ENCODE data around the gene SLC5A4.
"Not testable (repeated sequence)": the region's sequence is repeated elsewhere in the genome, so short reads cannot be mapped to it uniquely, and the experiment has no call there.

SLC5A4 gene

GRCh38 chr22:32197553-32198226, 57.5 kb downstream of the SLC5A4 start:
- DNase-seq, result not testable (repeated sequence)

DNA sequence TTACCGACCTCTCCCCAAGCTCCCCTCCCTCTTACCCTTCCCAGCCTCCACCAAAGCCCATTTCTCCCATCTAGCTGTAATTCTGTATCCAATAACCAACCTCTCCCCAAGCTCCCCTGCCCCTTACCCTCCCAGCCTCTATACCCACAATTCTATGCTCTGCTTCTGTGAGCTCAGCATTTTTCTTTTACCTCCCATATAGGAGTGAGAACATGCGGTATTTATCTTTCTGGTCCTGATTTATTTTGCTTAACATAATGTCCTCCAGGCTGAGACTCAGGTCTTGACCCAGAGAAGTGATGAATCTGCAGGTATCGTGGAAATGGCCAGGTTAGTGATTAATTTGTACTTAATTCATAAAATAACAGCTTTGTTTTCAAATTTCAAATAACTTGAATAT, 59.2 kb downstream of the SLC5A4 start:
- not testable (repeated sequence) for DNase-seq

DNA sequence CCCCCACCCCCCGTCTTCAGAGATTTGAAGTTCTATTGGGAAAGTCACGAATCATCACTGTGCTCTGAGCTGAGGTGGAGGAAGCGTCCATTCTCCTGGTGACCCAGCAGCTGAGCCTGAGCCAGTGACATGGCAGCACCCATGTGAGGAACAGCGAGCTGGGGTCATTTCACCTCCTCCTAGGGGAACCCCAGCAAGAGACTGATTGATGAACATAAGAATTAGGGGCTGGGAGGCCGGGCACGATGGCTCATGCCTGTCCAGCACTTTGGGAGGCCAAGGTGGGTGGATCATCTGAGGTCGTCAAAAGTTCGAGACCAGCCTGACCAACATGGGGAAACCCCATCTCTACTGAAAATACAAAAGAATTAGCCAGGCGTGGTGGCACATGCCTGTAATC, 61.8 kb downstream of the SLC5A4 start:
- not testable (repeated sequence) for DNase-seq

DNA sequence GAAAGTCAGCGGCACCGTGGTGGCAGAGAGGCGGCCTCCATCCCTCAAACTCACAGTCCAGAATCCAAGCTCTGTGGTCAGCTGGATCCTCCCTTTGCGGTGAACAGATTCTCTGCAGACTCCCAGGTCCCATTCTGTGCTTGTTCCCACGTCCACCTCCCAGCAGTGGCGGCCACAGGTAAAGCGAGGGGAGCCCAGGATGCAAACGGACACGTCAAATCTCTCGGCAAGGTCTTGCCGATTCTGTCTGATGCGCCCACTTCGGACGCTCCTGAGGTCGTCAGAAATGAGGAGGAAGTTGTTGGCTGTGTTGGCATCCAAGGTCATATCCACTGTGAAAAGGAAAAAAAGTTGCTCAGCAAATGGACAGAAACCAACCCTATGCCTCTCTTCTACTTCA, 64.1 kb downstream of the SLC5A4 start:
- DNase-seq, result not testable (repeated sequence)

DNA sequence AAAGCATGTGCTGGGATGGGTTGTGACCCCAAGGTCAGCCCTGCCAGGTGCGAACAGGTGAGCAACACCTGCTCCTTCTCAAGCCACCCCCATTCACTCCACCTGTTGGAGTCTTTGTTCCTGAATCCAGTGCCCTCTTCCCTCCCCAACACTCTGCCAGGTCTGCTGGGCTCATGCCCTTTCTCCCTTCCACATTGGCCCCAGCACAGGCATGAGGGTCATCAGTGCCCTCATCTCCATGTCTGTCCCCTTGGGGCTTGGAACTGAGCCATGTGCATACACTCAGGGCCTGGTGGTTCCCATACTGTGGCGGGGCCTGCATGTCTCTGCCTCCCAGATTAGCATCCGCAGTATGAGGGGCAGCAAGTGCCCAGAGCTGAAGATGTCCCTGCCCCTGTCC, 69.3 kb downstream of the SLC5A4 start:
- no peak for DNase-seq

- no peak for DNase-seq
These were observed 71.5 kb downstream of the SLC5A4 start for GRCh38 chr22:32183625-32184024.

GRCh38 chr22:32181043-32181442, 74.1 kb downstream of the SLC5A4 start:
- no peak for DNase-seq

DNA sequence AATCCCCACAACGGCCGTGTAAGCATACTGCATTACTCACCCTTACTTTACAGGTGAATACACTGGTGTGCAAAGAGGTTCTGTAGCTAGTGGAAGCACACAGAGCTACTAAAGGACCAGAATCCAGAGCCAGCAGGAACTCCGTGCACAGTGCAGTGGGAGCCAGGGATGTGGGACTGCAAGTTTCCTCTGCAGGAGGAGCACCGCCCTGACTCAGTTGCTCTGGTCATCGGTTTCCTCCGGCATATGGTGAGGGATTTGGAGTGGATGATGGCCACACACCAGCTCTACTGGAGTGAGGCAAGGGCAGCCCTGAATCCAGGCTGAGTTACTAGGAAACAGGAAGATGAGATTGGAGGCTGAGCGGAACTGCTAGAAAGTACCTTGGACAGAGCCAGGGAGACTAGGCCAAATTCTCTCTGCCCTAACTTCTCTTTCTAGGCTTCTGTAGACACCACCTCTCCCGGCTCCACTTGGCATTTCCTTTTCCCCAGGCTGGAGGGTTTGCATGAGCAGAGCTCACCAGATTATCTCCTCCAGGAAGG, 77.9 kb downstream of the SLC5A4 start:
- DNase-seq, result no peak

GRCh38 chr22:32175683-32176644, 79.2 kb downstream of the SLC5A4 start:
- DNase-seq, result no peak

GRCh38 chr22:32175115-32175514, 80.0 kb downstream of the SLC5A4 start:
- DNase-seq, result no peak

Data from RPMI8226 (cell line).